Measurements from ENCODE around the gene DNAH1.

DNAH1 gene

GRCh38 chr3:52291508-52292181 is 24.5 kb upstream of the DNAH1 start:
- no peak for DNase-seq

GRCh38 chr3:52292247-52293065 is 23.7 kb upstream of the DNAH1 start:
- no peak for DNase-seq

GRCh38 chr3:52293491-52294319 is 22.4 kb upstream of the DNAH1 start:
- DNase-seq = no peak

DNA sequence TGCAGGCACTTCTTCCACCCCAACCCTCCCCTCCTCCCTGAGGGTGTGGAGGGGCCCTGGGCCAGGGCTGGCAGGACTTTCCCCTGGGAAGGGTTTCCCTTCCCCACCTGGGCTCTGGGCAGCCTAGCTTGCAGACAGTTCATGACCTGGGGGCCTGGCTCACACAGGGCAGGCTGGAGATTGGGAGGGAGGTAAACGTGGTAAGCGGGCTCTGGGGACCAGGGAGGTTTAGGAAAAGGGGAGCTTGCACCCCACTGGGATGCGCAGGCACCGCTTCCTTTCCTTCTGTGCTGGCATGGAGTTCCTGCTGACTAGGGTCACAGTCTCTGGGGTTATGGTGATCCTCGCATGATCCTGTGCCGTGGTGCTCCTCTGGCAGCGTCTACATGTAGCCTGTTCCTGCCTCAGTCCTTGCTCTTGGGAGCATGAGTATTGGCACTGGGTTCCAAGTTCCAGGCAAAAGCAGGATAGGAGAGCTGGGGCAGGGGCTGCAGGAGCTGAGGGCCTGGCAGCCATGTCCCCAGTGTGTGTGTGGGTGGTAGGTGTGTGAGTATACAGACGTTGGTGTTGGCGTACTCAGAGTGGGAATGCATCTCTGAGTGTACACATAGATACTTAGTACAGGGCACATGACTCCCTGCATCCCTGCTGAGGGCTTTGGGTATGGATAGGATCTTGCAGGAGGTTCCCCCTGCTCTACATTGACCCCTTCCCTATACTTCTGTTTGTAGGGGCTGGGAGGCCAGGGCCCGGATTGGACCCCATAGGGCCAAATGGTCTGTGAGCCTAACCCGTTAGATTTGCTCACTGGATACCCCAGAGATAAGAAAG is 21.6 kb upstream of the DNAH1 start:
- DNase-seq = no peak

- DNase-seq = no peak
These were observed 20.4 kb upstream of the DNAH1 start for GRCh38 chr3:52295671-52296208.

DNA sequence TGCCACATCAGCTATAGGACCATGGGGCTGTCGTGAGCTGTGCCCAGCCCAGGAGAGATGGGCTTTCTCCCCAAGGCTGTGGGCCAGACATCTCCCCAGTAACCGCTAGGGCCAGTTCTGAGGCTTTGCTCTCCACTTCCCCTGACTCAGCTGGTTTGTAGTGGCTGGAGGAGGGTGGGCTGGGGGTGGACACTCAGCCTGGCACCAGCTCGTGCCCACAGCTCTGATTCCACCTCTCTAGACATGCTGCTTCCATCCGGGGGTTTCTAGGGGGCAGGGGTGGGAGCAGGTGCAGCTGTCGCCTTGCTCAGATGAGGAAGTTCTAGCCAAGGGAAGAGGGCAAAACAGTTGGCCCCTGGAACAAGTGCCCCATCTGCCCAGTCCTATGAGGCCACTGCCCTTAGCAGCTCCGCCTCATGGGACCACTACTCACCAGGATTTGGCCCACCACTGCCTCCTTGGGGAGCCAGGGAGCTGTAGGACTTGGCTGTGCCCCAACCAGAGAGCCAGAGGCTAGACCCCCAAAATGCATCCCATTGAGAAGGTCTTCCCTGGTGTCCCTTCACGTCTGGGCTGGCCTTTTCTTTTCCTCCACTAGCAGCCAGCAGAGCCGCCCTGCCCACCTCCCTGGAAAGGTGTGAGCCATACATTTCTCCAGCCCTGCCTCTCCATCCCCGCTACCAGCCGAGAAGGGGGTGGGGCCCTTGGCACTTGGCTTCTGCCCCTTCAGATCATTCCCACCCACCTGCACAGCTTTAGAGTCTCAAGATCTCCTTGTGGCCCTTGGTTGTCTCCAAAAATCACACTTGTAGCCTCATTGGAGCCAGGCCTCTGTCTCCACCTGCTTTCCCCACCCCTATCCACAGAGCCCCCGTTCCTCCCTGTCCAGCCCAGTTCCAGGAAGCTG is 18.6 kb upstream of the DNAH1 start:
- no peak for DNase-seq

DNA sequence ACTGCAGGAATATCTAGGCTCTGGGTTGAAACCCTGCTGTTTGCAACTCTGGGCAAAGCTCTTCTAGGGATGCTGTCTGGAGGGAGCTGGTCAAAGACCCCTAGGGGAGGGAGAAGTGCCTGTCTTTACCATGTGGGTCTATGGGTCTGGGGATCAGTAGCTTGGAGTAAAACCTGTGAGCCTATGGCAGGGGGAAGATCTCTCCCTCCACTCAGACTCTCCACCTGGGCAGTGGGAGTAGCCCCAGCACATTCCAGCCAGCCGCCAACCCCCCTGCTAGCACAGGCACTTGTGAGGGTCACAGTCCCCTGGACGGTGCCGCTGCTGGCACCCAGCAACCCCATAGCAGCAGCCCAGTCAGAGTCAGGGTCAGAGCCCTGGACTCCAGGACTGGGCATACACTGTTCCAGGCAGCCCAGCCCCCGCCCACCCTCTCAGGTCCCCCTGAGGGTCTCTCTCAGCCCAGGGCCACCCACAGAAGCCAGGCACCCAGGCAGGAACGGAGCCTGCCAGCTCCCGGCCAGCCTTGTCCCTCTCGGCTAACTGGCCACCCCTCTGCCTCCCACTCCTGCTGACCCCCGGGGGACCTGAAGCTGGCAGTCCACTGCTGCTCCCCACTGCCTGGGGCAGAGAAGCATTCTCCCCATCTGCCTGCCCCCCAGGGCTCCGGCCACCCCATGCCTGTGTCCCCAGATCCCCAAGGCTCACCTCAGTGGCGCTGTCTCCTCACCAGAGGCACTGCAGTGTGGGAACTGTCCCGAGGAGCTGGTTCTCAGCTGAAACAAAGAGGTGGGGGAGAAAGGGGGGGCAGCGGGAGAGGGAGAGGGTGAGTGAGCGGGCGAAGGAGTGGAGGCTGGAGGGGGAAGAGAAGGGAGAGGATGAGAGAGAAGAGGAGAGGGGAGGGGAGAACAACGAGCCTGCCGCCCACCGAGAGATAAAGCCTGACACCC is 17.7 kb upstream of the DNAH1 start:
- DNase-seq = no peak

DNA sequence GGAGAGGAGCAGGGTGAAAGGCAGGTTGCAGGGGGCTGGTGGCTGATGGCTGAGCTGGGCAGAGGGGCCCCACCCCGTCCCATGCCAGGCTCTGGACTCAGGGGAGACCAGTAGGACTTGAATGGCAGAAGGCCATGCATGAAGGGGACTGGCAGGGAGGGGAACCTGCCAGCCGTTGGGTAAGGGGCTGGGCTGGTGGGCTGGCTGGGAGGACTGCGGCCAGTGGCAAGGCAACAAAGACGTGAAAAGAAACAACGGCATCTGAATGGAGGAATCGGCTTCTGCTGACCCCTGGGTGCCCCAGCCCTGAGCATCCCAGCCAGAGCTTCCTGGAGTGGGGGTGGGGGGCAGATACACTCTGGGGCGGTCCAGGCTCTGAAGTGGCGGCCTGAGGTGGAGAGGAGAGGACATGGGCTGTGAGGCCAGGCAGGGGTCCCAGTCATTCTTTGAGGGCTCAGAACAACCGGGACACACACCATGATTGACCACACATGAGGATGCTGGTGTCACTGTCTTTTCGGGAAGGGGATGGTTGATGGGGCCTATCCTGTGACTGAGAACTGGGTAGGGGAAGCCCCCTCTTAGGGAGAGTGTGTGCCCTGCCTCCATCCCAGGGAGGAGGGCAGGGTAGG is 16.8 kb upstream of the DNAH1 start:
- no peak for DNase-seq

DNA sequence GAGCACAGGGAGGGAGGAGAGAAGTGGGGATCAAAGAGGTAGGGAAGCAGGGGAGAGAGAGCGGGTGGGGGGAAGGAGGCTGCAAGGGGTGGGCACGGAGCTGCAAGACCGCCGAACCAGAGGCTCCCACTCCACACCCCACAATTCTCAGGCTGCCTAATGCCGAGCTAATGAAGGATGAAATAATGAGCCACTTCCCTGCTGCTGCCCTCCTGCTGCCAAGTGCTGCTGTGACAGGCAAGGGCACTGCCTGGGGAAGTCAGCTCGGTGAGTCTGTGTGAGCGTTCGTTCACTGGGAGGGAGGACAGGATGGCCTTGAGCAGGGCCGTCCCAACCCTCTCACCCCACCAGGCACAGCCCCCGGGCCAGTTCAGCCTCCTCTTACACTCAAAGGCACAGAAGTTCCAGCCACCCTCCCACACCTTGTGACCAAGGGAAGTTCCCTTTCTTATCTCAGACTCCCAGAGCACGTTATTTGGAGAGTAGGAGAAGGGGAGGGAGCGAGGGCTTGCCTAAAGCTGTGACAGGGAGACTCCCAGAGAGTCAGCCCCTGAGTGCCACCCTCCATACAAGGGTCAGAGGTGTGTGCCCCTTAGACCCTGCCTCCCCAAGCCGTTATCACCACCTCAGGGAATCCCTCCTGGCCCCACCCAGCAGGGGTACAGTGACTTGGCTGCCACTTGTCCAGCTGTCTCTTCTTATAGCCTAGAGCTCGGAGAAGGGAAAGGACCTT is 16.1 kb upstream of the DNAH1 start:
- DNase-seq = no peak

GRCh38 chr3:52302426-52303145 is 13.5 kb upstream of the DNAH1 start:
- DNase-seq = peak in 1 of 2 experiments; percentile 4

GRCh38 chr3:52303811-52304210 is 12.3 kb upstream of the DNAH1 start:
- DNase-seq = no peak

GRCh38 chr3:52305926-52306325 is 10.2 kb upstream of the DNAH1 start:
- no peak for DNase-seq

- no peak for DNase-seq
These were observed 9.1 kb upstream of the DNAH1 start for GRCh38 chr3:52306978-52307377.

DNA sequence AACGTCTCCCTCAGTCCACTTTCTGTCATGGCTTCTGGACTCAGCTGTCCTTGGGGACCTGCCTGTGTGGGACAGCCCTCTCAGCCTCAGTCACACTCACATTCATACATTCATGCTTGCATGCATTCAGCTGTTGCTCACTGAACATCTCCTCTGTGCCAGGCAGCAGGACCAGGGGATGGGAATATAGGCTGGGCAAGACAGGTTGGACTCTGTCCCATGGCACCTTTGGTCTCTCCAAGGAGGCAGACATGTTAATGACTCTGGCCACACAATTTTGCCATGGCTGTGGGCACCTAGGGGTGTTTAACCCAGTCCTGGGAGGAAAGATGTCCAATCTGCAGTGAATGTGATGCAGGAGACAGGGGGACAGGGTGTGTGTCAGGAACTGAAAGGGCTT is 7.8 kb upstream of the DNAH1 start:
- no peak for DNase-seq

GRCh38 chr3:52310861-52311575 is 5.1 kb upstream of the DNAH1 start:
- DNase-seq = no peak

DNA sequence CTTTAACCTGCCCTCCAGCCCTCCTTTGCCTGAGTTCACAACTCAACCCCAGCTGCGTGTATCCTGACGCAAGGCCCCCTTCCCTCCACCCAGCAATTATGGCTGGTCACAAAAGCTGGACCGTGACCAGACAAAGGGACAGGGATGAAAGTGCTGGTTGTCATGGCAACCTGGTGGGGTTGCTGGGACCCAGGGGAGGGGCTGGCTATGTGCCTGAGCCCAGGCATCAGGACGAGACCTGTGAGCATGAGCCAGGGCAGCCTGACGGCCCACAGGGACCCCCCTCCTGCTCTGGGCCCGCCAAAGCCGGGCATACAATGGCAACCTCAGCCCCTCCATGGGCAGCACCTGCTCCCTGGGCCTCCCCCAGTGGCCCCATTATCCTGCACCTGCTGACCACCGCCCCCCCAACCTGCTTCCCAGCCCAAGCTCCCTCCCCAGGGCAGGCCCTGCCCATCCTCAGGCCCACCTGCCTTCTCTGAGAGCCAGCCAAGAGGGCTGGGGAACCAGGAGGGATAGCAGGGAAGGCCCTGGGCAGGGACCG is 4.5 kb upstream of the DNAH1 start:
- DNase-seq = peak; percentile 22 to 74

- DNase-seq = no peak
These were observed 2.8 kb upstream of the DNAH1 start for GRCh38 chr3:52313188-52313773.

All from NCI-H1930 (cell line).